KBM-7 (cell line): ENCODE data around the gene TMEM212.
"Not testable (repeated sequence)": the region's sequence is repeated elsewhere in the genome, so short reads cannot be mapped to it uniquely, and the experiment has no call there.

Experiments
- DNase-seq: peaks from one replicate; pipeline ENCODE4 v3.0.0-alpha.2; 2015
- in situ Hi-C: fragments of 300-500 bp; cut with MboI; formaldehyde crosslinking; loops from 2 replicates; pipeline ENCODE4 v1.14.3; 2020; ENCODE audit warnings: low sequenced_read_pairs, low pct_unique_long_range_greater_than_20kb, mixed read lengths

The TMEM212 gene

GRCh38 chr3:171876680-171877147 lies 33.6 kb downstream of the TMEM212 start:
- DNase-seq, result no peak
- in situ Hi-C loops, result no loop called here

GRCh38 chr3:171878461-171879225 lies 35.5 kb downstream of the TMEM212 start:
- in situ Hi-C loops, result no loop called here
- no peak for DNase-seq

GRCh38 chr3:171879472-171879871 lies 36.3 kb downstream of the TMEM212 start:
- in situ Hi-C loops, result no loop called here
- no peak for DNase-seq

- in situ Hi-C loops, result no loop called here
- no peak for DNase-seq
Observed at GRCh38 chr3:171880101-171880870, 37.1 kb downstream of the TMEM212 start.

GRCh38 chr3:171881251-171881650 lies 38.1 kb downstream of the TMEM212 start:
- no peak for DNase-seq
- in situ Hi-C loops, result no loop called here

- in situ Hi-C loops, result no loop called here
Observed at GRCh38 chr3:171883257-171883892, 40.2 kb downstream of the TMEM212 start.

GRCh38 chr3:171883893-171884279 lies 40.7 kb downstream of the TMEM212 start:
- DNase-seq, result no peak
- in situ Hi-C loops, result no loop called here

More at GRCh38 chr3:171883257-171883892, 40.2 kb downstream of the TMEM212 start:
- DNase-seq, result no peak

GRCh38 chr3:171888466-171888865 lies 45.3 kb downstream of the TMEM212 start:
- no peak for DNase-seq
- in situ Hi-C loops, result no loop called here

GRCh38 chr3:171890398-171890797 lies 47.2 kb downstream of the TMEM212 start:
- in situ Hi-C loops, result no loop called here
- no peak for DNase-seq

GRCh38 chr3:171892457-171892856 lies 49.3 kb downstream of the TMEM212 start:
- in situ Hi-C loops, result no loop called here
- DNase-seq, result no peak

- in situ Hi-C loops, result no loop called here
- no peak for DNase-seq
Observed at GRCh38 chr3:171895291-171895690, 52.1 kb downstream of the TMEM212 start.

GRCh38 chr3:171895900-171896299 lies 52.8 kb downstream of the TMEM212 start:
- in situ Hi-C loops, result no loop called here
- no peak for DNase-seq

GRCh38 chr3:171896316-171896715 lies 53.2 kb downstream of the TMEM212 start:
- DNase-seq, result no peak
- in situ Hi-C loops, result no loop called here

GRCh38 chr3:171898192-171898591 lies 55.0 kb downstream of the TMEM212 start:
- in situ Hi-C loops, result no loop called here
- no peak for DNase-seq

GRCh38 chr3:171900446-171900845 lies 57.3 kb downstream of the TMEM212 start:
- in situ Hi-C loops, result no loop called here

GRCh38 chr3:171901615-171902312 lies 58.6 kb downstream of the TMEM212 start:
- DNase-seq, result no peak

More at GRCh38 chr3:171900446-171900845, 57.3 kb downstream of the TMEM212 start:
- DNase-seq, result no peak

GRCh38 chr3:171904829-171905228 lies 61.7 kb downstream of the TMEM212 start:
- no peak for DNase-seq
- in situ Hi-C loops, result no loop called here

More at GRCh38 chr3:171901615-171902312, 58.6 kb downstream of the TMEM212 start:
- in situ Hi-C loops, result no loop called here

- in situ Hi-C loops, DNase-seq: not testable (repeated sequence)
Observed at GRCh38 chr3:171906503-171906902, 63.4 kb downstream of the TMEM212 start.

- DNase-seq, result no peak
- in situ Hi-C loops, result no loop called here
Observed at GRCh38 chr3:171906951-171907676, 64.0 kb downstream of the TMEM212 start.
